Activated CD4-positive, alpha-beta T cell treated with anti-CD3 and anti-CD28 coated beads, Interleukin-2, Interleukin-6, amounts not matched to agents 100 ng/mL and 50 ng/mL, durations not matched to agents 16 hours and 8 hours (primary cell): ENCODE results near the gene PRCD.
A peak's percentile ranks its signal among the peaks of the same experiment; 100 is the strongest.
"Not testable (repeated sequence)": the region's sequence is repeated elsewhere in the genome, so short reads cannot be mapped to it uniquely, and the experiment has no call there.

Experiments
- DNase-seq: peaks from one replicate; pipeline ENCODE4 v3.0.0-alpha.2; 2020

Gene PRCD

GRCh38 chr17:76528528-76529223 lies 11.2 kb upstream of the PRCD start:
- no peak for DNase-seq

GRCh38 chr17:76529224-76530094 lies 10.4 kb upstream of the PRCD start:
- no peak for DNase-seq

- no peak for DNase-seq
Observed at GRCh38 chr17:76530095-76530723, 9.6 kb upstream of the PRCD start.

DNA sequence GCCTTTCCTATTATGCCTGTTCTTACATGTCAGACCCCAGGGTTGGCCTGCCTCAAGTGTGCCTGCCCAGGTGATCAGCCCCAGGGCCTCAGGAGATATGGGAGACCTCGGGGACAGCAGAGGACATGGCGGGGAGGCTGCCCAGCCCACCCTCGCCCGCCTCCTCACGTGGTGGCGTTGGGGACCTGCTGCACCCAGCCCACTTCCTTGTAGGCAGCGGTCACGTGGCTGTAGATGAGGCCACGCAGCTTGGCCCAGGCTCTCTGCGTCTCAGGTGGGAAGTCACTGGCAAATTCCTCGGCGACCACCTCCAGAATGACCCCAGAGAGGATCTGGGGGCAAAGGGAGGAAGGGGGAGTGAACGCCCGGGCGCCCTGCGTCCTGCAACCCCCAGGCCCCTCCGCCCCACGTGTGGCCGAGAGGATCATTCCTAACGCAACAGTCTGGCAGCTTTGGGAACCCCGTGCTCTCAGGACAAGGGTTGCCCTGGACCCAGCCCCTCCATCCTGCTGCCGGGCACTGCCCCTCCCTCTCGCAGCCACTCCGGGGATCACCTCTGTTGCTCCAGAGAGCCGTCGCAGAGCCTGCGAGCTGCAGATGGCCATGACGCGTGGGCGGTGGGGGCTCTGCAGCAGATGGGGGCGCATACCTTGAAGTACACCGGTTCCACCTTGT lies 8.9 kb upstream of the PRCD start:
- DNase-seq = no peak

- DNase-seq = no peak
Observed at GRCh38 chr17:76531486-76532038, 8.3 kb upstream of the PRCD start.

DNA sequence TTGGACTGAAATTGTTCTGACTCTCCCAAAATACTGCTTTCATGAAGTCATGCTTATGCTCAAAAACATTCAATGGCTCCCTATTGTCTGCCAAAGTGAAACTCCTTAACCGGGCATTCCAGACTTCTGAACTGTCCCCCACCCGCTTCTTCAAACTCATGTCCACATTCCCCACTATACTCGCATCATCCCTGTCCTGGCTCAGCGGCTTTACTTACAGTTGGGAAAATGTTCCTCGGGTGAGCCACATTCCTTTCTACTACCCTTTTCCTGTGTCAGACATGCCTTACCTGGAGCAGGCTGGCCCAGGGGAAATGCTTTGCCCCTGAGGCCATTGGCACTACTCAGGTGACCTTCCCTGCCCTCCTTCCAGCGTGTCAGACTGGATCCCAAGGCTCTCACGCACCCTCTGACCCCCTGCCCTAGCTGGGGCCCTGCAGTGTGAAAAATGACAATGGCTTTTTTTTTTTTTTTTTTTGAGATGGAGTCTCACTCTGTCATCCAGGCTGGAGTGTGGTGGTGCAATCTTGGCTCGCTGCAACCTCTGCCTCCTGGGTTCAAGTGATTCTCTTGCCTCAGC lies 7.7 kb upstream of the PRCD start:
- no peak for DNase-seq

DNA sequence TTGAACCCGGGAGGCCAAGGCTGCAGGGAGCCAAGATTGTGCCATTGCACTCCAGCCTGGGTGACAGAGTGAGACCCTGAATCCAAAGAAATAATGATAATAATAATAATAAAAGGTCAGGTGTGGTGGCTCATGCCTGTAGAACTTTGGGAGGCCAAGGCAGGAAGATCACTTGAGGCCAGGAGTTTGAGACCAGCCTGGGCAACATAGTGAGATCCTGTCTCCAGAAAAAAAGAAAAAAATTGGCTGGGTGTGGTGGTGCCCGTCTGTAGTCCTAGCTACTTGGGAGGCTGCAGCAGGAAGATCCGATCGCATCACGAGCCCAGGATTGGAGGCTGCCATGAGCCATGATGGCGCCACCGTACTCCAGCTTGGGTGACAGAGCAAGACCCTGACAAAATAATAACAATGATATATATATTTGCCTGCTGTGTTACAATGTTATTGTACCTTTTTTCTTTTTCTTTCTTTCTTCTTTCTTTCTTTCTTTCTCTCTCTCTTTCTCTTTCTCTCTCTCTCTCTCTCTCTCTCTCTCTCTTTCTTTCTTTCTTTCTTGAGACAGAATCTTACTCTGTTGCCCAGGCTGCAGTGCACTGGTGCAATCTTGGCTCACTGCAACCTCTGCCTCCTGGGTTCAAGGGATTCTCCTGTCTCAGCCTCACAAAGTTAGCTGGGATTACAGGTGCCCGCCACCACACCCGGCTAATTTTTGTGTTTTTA lies 6.0 kb upstream of the PRCD start:
- DNase-seq = not testable (repeated sequence)

DNA sequence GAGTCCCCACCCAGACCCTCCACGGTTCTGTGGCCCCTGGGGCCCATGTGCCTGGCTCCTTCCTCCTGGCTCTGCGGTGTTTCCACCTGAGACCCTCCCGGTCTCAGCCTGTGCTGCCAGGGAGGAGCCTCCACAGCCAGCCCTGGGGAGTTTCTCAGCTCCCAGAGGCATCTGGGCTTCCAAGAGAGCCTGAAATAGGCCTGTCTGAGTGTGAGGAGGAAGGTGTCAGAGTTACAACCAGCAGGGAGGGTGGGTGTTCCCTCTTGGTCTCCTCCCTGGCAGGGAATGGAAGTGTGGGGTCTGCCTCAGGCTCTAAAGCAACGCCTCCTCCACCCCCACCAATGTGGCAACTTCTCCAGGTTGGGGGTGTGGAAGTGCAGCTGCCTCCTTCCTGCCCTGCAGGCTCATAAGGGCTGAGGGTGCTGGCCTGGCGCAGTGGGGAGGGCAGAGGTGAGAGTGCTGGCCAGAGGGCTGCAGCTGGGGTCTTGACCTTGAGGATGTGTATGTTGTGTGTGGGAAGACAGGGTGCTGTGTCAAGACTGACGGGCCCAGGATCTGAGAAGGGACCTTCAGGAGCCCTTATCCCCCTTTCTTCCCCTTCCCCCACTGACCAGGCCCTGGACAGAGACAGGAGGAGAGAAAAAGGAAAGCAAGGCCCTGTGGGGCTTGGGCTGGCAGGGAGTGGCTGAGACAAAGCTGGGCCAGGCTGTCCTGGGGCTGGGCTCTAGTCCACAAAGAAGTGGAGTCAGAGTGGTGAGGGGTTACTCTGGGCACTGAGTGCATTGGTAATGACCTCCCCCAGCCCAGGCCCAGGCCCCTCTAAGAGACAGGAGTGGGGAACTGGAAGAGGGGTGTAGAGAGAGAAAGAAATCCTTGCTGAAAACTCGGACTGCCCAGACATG lies 4.8 kb upstream of the PRCD start:
- DNase-seq = no peak

DNA sequence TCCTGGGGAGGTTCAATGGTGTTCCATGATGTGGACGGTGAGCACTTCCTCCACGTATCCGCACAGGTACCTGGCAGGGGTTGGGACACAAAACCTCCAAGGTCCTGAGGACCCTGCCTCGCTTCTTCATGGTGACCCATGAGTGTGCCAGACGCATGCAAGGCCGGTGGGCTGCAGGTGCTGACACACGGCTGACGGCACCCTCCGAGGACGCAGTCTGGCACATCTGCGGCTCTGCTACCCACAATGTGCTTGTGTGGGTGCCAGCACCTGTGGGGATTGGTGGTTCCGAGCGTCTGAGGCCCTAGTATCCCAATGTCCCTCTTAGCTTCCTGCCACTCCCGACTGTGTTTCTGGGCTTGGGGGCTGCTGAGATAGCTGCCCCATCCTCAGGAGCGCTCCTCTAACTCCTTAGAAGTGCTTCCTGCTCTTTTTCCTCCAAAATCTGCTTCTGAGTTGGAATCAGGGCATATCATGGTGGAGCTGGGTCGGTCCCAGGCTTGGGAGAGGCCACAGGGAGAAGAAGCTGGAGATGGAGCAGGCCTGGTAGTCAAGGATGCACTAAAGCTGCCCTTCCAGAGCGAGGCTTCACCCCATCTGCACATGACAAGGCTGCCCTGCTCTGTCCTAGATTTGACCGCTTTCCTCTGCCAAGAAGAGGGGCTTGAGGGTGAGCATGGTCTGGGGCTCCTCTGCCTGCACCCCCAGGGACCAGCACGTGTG lies 3.9 kb upstream of the PRCD start:
- no peak for DNase-seq

DNA sequence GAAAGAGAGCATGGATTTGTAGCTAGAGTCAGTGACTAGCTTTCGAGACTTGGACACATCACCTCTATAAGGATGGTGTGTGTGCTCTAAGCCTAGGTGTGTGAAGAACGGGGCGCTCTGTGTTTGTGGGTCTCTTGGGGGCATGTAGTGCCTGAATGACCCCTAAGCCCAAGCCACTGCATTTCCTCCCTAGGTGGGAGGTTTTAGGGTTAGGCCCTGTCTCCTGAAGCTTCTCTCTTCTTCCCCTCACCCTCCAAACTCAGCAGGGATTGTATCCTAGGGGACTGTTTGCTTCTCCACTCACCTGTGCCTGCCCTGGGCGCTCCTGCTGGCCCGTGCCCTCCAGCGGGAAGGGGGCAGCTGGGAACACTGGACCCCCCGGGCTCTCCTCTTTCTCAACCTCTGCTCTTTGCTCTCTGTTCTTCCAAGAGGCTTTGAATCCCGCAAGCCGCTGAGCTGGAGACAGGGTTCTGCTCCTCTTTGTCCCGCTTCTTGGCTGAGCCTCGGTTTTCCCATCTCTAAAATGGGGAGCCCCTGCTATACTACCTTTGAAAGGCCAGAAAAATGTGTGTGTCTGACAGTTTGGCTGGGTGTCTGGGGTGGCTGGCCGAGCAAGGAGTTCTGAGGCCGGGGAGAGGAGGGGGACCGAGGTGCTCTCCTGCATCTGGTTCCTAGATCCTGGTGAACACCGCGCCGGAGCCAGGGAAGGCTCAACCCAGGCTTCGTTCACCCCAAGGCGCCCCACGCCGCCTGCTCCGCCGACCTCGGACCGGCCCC lies 3.1 kb upstream of the PRCD start:
- DNase-seq = no peak

GRCh38 chr17:76537288-76537577 lies 2.6 kb upstream of the PRCD start:
- DNase-seq = no peak

DNA sequence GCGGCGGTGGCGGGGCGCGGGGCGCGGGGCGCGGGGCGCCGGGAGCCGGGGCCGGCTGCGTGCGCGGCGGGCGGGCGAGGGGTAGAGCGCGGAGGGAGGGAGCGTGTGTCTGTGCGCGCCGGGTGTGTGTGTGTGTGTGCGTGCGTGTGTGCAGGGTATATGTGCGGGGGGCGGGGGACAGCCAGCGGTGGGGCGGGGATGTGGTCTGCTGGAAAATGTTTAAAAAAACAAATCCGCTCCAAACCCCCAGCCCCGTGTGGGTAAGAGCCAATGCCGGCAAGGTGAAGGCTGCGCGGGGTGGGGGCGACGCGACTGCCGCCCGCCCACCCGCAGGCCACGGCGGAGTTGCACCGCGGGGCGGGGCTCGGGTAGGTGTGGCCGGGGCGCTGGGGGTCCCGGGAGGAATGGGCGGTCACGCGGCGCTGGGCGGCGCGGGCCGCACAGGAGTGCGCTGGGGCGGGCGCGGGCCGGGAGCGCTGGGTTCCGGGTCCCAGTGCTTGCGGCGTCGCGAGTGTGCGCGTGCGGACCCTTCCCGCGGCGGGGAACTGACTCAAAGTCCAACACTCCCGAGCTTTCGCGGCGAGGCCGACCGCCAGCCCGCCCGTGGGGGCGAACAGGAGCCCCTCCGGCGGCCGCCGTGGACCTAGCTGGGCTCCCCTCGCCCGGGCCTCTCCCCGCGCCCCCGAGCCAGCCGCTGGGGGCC lies 2.1 kb upstream of the PRCD start, which contains the start of gene CYGB:
Gene CYGB, minus strand, starts transcription at position 132 of the 703 bp plus-strand sequence. CDS start 167 bp downstream, outside the sequence.
- no peak for DNase-seq

DNA sequence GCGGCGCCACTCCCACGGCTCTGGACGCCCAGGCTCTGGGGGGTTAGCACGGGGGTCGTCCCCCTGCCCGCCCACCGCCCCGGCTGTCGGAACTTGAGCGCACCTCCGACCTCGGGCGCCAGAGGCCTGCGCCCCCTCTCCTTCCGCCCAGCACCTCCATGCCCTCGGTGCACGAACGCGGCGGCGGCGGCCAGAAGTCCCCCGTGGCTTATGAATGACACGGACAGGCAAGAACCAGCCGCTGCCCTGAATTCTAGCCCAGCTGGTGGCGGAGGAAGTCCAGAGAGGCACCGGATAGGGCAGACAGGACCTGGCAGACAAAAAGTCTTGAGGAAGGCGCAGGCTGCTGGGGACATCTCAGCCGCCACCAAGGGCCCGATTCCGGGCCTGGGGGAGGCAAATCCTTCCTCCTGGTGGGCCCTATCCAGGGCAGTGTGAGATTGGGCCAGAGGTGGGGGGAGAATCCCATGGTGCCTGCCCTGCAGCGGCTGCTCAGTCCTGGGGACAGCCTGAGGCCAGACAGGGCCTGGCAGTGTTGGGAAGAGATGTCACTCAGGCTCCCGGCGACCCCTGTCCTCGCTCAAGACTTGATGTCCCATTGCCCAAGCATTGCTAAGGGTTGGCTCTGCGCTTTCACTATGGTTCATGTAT lies 1.4 kb upstream of the PRCD start:
- DNase-seq = no peak

DNA sequence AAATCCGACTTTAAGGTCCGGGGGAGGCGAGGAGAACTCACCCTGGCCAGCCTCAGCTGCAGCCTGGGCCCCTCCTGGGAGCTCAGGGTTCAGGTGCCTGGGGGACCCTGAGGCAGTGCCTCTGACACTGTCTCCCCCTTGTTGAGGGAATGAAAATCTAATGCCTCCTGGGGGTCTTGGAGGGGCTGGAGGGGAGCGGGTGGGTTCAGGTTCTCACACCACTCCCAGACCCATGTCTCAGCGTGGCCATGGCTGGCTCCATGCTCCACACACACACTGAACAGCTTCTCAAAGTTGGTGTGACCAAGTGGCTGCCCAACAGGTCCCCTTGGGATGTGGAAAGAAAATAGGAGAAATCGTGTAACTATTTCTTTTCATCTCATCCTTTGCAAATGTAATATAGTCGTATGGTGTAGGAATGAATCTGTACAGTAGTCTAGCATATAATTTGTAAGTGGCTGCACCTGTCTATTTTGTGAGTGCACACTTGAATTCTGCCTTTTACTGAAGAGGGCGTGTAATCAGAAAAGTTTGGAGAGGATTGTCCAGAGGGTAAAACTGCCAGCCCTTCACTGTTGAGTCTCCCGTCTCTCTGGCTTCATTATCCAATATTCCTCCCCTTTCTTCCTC lies 788 bp upstream of the PRCD start:
- DNase-seq = no peak

DNA sequence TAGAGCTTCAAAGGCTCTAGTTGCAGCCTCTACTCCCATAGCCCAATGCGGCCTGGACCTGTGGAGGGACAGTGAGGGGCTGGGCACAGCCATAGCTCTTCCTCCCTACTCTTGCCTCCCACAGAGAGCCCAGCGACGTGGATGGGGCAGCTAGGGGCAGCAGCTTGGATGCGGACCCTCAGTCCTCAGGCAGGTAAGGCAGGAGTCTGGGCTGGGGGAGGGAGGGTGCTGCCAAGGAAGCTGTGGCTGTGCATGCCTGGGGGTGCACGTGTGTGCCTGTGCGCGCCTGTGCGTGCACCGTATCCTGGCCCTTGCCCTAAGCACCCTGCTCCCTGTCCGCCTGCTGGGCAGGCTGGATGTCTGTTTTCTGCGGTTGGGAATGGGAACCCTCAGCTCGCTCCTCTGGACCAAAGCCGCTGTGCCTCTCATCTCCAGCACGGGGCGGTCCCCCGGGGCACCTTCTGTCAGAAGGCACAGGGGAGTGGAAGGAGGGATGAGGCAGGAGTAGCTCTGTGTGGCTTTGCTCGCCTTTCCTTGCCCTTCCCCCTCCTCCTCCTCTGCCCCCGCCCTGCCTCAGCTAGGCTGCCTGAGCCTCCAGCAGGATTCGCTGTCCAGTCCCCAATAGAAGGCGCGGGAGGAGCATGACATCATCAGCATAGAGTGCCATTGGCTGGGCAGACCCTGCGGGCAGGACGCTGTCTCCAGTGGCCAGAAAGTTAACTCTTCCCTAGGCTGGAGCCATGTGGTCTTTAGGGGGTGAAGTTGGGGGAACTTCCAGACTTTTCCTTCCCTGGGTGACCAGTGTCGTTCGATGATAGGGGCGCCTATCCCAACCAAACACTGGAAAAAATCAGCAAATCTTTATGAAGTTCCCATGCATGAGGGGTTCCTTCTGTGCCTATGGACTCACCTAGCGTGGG lies 797 bp downstream of the PRCD start:
- DNase-seq = peak; percentile 42

- DNase-seq = no peak
Observed at GRCh38 chr17:76541739-76542454, 2.1 kb downstream of the PRCD start.
